ENCODE data around the gene CD200.
"Not testable (repeated sequence)": the region's sequence is repeated elsewhere in the genome, so short reads cannot be mapped to it uniquely, and the experiment has no call there.

Gene CD200

GRCh38 chr3:112395181-112395895 is 62.4 kb downstream of the CD200 start:
- Histone ChIP-seq H4K20me1 (no peaks in the 10 kb centered on the region), H3K4me3 (peak overlapping the region in 2 of 10 experiments; percentile 12 to 20; a peak in 2 of 20 replicates), H3K9me3 (replicated peaks in 1 of 11) (peaks cover 20 to 43% (median 31%) of the 10 kb centered on the region in 11 experiments), H3K9ac (peak overlapping the region in 7 of 11 experiments; percentile 7 to 70 (median 44); a peak in 11 of 22 replicates), H3K27me3 (no peaks in the 10 kb centered on the region), H3K4me2 (peak overlapping the region; percentile 18 to 77 (median 68); a peak in 21 of 22 replicates), H3K36me3 (no peaks in the 10 kb centered on the region; a peak in 2 of 22 replicates), H3K4me1 (peaks cover 15 to 72% (median 56%) of the 10 kb centered on the region in 10 experiments), H3K27ac (peak overlapping the region in 8 of 11 experiments; percentile 41 to 79 (median 72); a peak in 16 of 22 replicates)
- TF ChIP-seq Cebpa-rat (IDR thresholded peaks at IDR 0.05): no peak

- H3K9ac ChIP-seq: peak overlapping the region in 6 of 11 experiments; percentile 34 to 70 (median 49); a peak in 7 of 22 replicates
These were observed 62.9 kb downstream of the CD200 start for GRCh38 chr3:112395896-112396290.

GRCh38 chr3:112397556-112397955 is 64.6 kb downstream of the CD200 start:
- no peaks in the 10 kb centered on the region for H3K27me3 ChIP-seq
- peak overlapping the region in 7 of 11 experiments; percentile 40 to 79 (median 75); a peak in 13 of 22 replicates for H3K27ac ChIP-seq
- TF ChIP-seq Cebpa-rat (IDR thresholded peaks at IDR 0.05): no peak
- no peak overlapping the region for H3K9ac ChIP-seq
- H3K4me3 ChIP-seq: no peak overlapping the region
- no peaks in the 10 kb centered on the region; a peak in 2 of 22 replicates for H3K36me3 ChIP-seq
- peaks cover 8 to 51% (median 41%) of the 10 kb centered on the region in 10 experiments for H3K4me1 ChIP-seq
- H3K9me3 ChIP-seq (replicated peaks in 1 of 11): peaks cover 13 to 35% (median 20%) of the 10 kb centered on the region in 11 experiments
- peak overlapping the region in 8 of 11 experiments; percentile 3 to 77 (median 42); a peak in 12 of 22 replicates for H3K4me2 ChIP-seq
- H4K20me1 ChIP-seq: no peaks in the 10 kb centered on the region

More at GRCh38 chr3:112395896-112396290, 62.9 kb downstream of the CD200 start:
- Histone ChIP-seq H4K20me1 (no peaks in the 10 kb centered on the region), H3K36me3 (no peaks in the 10 kb centered on the region; a peak in 2 of 22 replicates), H3K27me3 (no peaks in the 10 kb centered on the region), H3K4me1 (peaks cover 15 to 66% (median 52%) of the 10 kb centered on the region in 10 experiments), H3K4me3 (peak overlapping the region in 1 of 10 experiments; percentile 20; a peak in 1 of 20 replicates), H3K27ac (peak overlapping the region in 8 of 11 experiments; percentile 41 to 79 (median 72); a peak in 15 of 22 replicates), H3K4me2 (peak overlapping the region in 10 of 11 experiments; percentile 18 to 77 (median 68); a peak in 19 of 22 replicates), H3K9me3 (replicated peaks in 1 of 11) (peaks cover 20 to 43% (median 31%) of the 10 kb centered on the region in 11 experiments)
- no peak for TF ChIP-seq Cebpa-rat (IDR thresholded peaks at IDR 0.05)

- Histone ChIP-seq H3K27me3 (no peaks in the 10 kb centered on the region), H3K27ac (no peak overlapping the region), H3K4me3 (no peak overlapping the region), H4K20me1 (no peaks in the 10 kb centered on the region), H3K9me3 (replicated peaks in 1 of 11) (peaks cover 0 to 20% (median 5%) of the 10 kb centered on the region in 11 experiments; a peak in 8 of 22 replicates), H3K9ac (no peak overlapping the region), H3K4me1 (peaks cover 8 to 40% (median 38%) of the 10 kb centered on the region in 10 experiments), H3K4me2 (no peak overlapping the region), H3K36me3 (no peaks in the 10 kb centered on the region)
- no peak for TF ChIP-seq Cebpa-rat (IDR thresholded peaks at IDR 0.05)
These were observed 66.1 kb downstream of the CD200 start for GRCh38 chr3:112399064-112399463.

GRCh38 chr3:112399554-112399953 is 66.6 kb downstream of the CD200 start:
- not testable (repeated sequence) for H3K9ac ChIP-seq, H4K20me1 ChIP-seq, H3K4me3 ChIP-seq, H3K36me3 ChIP-seq, H3K4me2 ChIP-seq, H3K27ac ChIP-seq, H3K27me3 ChIP-seq
- H3K4me1 ChIP-seq: peaks cover 8 to 35% (median 33%) of the 10 kb centered on the region in 10 experiments
- H3K9me3 ChIP-seq (replicated peaks in 1 of 11): peaks cover 0 to 16% (median 0%) of the 10 kb centered on the region in 11 experiments; a peak in 6 of 22 replicates

- Histone ChIP-seq H3K9me3 (replicated peaks in 1 of 11) (peaks cover 0 to 16% (median 0%) of the 10 kb centered on the region in 11 experiments; a peak in 6 of 22 replicates), H3K4me1 (peaks cover 4 to 28% (median 26%) of the 10 kb centered on the region in 10 experiments)
- H3K27me3 ChIP-seq, H3K27ac ChIP-seq, H3K4me3 ChIP-seq, H3K36me3 ChIP-seq, H3K4me2 ChIP-seq, H3K9ac ChIP-seq, H4K20me1 ChIP-seq: not testable (repeated sequence)
These were observed 67.4 kb downstream of the CD200 start for GRCh38 chr3:112400317-112400716.

GRCh38 chr3:112401617-112402016 is 68.7 kb downstream of the CD200 start:
- Histone ChIP-seq H4K20me1 (no peaks in the 10 kb centered on the region), H3K36me3 (no peaks in the 10 kb centered on the region), H3K4me1 (peaks cover 0 to 20% (median 13%) of the 10 kb centered on the region in 10 experiments; a peak in 16 of 20 replicates), H3K4me2 (no peak overlapping the region), H3K27ac (no peak overlapping the region), H3K27me3 (no peaks in the 10 kb centered on the region), H3K4me3 (no peak overlapping the region), H3K9me3 (replicated peaks in 1 of 11) (peaks cover 0 to 16% (median 0%) of the 10 kb centered on the region in 11 experiments; a peak in 6 of 22 replicates), H3K9ac (no peak overlapping the region)
- TF ChIP-seq Cebpa-rat (IDR thresholded peaks at IDR 0.05): no peak

GRCh38 chr3:112403103-112403502 is 70.1 kb downstream of the CD200 start:
- peaks cover 0 to 11% (median under 1%) of the 10 kb centered on the region in 10 experiments; a peak in 3 of 20 replicates for H3K4me1 ChIP-seq

GRCh38 chr3:112404924-112405549 is 72.1 kb downstream of the CD200 start:
- H4K20me1 ChIP-seq; H3K27me3 ChIP-seq; H3K4me3 ChIP-seq; H3K4me2 ChIP-seq; H3K36me3 ChIP-seq; H3K9ac ChIP-seq; H3K9me3 ChIP-seq (replicated peaks in 1 of 11); H3K27ac ChIP-seq: not testable (repeated sequence)
- peaks cover 0 to 11% (median 0%) of the 10 kb centered on the region in 10 experiments; a peak in 1 of 20 replicates for H3K4me1 ChIP-seq

More at GRCh38 chr3:112403103-112403502, 70.1 kb downstream of the CD200 start:
- H3K27ac ChIP-seq: no peak overlapping the region
- no peaks in the 10 kb centered on the region for H3K36me3 ChIP-seq
- H3K4me3 ChIP-seq: no peak overlapping the region
- no peak overlapping the region for H3K4me2 ChIP-seq
- H3K9ac ChIP-seq: no peak overlapping the region
- peaks cover 0 to 6% (median 0%) of the 10 kb centered on the region in 11 experiments; a peak in 3 of 22 replicates for H3K9me3 ChIP-seq (replicated peaks in 1 of 11)
- H4K20me1 ChIP-seq: no peaks in the 10 kb centered on the region
- no peaks in the 10 kb centered on the region for H3K27me3 ChIP-seq
- TF ChIP-seq Cebpa-rat (IDR thresholded peaks at IDR 0.05): no peak
